Activated CD8-positive, alpha-beta memory T cell treated with anti-CD3 and anti-CD28 coated beads for 4 hours (primary cell): Measurements from ENCODE around the gene RFTN2.
"Not testable (repeated sequence)": the region's sequence is repeated elsewhere in the genome, so short reads cannot be mapped to it uniquely, and the experiment has no call there.

Experiments
- DNase-seq, 2 donors: peaks; one replicate each; pipeline ENCODE4 v3.0.0-alpha.2; 2020; ENCODE audit warnings: low read depth in 2 of 2

RFTN2 gene

GRCh38 chr2:197674591-197674990 is 796 bp downstream of the RFTN2 start:
- DNase-seq = no peak

DNA sequence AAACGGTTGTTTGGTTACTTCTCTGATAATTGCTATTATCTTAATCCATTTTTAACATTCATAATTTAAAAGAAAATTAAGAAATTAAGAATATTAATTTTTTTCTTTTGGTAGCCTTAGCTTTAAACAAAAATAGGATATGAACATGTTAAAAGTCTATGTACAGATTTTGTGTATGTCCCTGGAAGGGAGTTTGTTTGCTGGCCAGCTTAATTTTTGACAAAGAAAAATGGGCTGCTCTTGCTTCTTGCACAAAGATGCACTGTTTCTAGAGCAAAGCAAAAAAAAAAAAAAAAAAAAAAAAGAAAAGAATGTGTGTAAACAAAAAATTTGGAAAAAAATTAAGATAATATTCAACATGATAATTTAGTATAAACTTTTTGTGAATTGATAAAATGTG is 1.3 kb downstream of the RFTN2 start:
- no peak for DNase-seq

DNA sequence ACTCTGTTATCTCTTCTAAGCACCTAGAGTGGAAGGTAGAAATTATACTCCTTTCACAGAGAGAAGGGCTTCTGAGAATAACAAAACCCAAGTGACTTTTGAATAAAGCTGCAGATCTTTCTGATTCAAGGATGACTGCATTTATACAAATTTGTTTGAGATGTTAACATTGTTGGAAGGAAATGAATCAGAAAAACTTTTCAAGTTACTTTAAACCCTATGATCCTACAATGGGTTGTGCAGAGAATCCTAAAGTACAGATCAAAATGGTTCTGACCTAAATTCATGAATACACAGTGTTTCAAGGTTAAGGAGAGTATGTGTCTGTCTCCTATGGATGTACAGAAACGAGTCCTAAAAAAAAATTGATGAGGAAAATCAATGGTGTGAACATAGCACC is 1.8 kb downstream of the RFTN2 start:
- DNase-seq = no peak

DNA sequence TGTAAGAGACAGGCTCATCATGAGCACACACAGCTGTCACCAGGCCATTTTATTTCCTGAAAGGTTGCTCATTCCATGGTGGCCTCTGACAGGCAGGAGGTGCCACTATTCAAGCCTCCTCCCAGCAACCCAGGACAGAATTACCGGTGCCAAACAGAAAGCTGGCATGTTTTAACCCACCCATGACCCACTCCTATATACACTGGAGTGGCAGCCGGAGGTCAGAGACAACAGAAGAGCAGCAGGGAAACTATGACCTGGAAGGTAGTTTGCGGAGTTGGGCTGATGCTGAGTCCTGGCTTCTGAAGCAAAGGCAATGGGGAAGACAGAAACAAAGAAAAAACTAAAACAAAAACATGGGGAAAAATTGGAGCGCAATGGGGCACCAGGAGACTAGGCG is 2.3 kb downstream of the RFTN2 start:
- DNase-seq = no peak

DNA sequence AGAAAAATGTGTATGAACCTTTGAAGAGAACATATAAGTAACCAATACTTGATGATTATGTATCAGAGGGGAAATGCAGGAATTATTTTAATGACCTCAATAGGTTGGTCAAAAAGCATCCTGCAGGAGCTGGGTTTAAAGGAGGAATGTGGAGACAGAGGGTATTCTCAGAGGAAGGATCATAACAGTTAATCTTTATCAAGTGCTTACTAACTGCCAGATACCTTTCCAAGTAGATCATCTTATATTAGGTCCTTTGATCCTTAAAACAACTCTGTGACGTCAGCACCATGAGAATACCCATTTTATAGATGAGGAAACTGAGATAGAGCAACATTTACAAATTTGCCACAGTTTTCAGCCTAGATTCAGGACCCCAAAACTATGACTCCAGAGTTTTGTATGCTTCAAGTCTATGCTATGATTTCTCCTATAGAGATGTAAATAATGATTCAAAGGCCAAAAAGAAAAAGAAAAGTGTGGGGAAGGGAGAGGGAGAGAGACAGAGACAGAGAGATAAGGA is 3.0 kb downstream of the RFTN2 start:
- no peak for DNase-seq

GRCh38 chr2:197669077-197669476 is 6.3 kb downstream of the RFTN2 start:
- no peak for DNase-seq

DNA sequence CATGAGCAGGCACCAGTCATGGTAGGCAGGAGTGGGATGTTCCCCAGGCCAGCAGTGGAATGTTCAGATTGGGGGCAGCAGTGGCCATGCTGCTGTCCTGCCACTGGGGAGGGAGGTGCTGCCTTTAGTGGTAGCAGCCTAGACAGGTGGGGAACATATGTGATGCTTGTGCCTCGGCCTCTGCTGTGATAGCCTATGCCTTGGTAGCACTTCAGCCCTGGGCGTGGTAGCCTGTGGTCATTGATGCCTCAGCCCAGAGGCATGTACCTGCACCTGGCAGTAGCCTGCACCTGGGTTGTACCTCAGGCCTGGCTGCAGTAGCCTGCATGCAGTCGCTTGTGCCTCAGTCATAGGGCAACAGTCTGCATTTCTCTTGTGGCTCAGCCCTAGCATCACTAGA is 7.1 kb downstream of the RFTN2 start:
- no peak for DNase-seq

GRCh38 chr2:197666277-197666676 is 9.1 kb downstream of the RFTN2 start:
- DNase-seq = no peak

- DNase-seq = no peak
These were observed 13.8 kb downstream of the RFTN2 start for GRCh38 chr2:197661626-197662025.

- no peak for DNase-seq
These were observed 17.8 kb downstream of the RFTN2 start for GRCh38 chr2:197657562-197657961.

DNA sequence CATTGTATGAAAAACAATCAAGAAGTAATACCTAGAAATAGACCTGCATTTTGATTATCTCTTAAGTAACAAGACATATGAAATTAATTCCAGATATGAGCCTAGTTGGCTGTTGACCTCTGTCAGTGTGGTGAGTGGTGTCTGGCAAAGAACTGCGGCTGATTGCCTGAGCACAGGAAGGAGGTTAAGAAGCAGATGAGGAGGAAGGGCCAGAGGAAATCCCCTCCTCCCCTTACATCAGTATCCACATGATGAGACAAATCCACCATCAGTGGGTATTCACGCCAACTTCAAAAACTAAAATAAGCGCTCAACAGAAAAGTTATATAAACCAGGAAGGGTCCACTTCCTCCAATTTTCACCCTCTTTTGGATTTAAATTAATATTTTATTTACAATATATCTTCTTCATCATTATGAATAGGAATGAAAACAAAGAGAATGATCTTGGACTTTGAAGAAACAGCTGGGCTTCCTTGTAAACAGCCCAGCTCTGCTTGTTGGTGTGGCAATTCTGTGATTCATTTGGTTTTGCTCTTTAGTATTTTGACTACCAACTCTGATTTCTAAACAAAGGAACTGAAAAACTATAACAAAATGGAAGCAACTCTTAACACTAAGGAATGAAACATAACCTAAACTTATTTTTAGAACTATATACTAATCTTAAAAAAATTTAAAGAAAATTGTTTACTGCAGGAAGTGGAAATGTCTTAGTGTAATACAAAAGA is 27.3 kb downstream of the RFTN2 start:
- no peak for DNase-seq

- DNase-seq = no peak
These were observed 33.7 kb downstream of the RFTN2 start for GRCh38 chr2:197641666-197642065.

DNA sequence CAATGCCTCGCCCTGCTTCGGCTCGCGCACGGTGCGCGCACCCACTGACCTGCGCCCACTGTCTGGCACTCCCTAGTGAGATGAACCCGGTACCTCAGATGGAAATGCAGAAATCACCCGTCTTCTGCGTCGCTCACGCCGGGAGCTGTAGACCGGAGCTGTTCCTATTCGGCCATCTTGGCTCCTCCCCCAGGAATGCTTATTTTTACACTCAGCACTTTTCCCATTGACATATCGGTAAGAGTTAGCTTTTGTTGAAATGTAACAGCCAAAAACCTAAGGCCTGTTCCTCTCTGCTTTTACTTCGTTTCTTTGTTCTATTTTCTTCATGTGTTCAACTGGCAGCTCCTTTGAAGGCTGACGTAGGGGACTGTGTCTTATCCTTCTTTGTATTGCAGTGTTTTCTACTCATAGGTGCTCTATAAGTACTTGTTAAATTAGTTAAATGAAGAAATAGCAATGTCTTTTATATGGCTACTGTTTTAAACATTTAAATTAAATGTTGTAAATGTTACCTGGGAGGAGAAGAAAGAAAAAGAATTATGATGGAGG is 34.7 kb downstream of the RFTN2 start:
- not testable (repeated sequence) for DNase-seq

DNA sequence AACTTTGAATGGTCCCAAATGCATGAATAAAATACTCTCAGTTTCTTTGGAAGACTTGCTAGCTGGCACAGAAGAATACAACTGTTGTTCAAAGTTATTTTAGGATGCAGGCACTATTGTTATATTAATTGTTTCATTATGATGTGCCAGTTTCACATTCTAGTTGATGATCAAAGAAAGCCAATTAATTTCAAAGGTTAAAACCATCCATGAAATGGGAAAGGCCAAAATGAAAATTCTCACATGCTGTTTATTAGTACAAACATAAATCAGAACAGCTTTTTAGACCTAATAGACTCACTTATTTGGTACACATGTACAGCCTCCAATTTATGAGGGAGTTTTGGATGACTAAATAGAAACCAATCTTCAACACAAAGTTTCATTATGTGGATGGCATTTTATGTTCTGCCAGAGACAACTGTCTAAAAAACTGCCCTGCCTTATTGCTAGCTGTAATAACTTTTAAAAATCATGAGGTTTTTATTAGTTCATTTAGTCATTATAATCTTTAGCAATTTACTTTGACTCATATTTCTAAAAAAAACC is 42.2 kb downstream of the RFTN2 start:
- no peak for DNase-seq

DNA sequence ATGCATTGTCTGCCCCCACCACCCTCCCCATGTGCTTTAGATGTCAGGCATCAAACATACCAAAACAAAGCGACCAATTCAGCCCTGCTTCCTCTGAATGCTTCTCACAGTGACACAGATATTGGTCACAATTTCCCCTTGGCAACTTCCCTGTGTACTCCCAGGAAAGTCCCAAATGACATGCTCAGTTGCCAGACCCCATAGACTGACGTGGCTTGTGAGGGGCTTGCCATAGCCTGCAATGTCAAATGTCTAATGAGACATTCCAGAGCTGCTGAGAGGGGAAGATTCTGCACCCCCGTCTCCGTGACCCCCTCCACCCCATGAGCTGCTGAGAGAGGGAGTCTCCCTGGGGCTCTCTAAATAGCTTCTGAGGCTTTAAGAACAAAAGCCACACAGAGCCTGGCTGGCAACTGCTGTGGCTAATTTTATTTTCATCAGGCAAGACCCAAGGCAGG is 47.3 kb downstream of the RFTN2 start:
- DNase-seq = no peak

- no peak for DNase-seq
These were observed 48.3 kb downstream of the RFTN2 start for GRCh38 chr2:197626965-197627625.

DNA sequence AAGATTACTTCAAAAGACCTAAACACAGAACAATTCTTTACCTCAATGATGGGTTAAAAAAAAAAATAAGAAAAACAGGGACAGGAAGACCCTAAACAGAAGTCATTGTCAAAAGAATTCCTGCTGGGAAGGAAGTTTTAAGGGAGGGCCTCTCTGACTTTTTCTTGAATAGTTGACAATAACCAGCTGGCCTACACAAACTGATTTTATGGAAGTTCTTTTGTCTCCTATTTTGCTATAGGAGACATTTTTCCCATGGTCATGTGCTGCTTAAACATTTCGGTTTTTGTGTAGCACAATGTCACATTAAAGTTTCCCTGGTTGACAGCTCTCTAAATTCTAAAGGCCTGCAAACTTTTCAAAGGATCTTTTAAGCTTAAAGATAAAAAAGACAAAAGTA is 55.3 kb downstream of the RFTN2 start:
- DNase-seq = no peak

GRCh38 chr2:197615016-197615652 is 60.3 kb downstream of the RFTN2 start:
- DNase-seq = no peak

DNA sequence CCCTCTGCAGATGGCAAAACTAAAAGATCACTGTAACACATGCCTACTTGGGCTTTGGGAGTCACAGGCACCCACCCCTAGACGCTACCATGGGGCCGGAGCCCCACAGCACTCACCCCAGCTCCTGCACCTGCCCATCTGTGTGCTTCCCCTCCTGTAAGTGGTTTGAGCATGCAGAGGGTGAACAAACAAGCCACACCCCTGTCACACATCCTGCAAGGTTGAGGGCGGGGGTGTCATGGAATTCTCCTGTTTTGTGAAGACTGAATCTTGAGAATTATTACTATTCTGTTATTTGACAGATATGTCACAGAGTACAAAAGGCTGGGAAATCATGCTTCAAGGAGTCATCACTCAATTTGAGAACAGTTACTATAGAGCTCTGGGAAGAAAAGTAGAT is 60.9 kb downstream of the RFTN2 start:
- no peak for DNase-seq

DNA sequence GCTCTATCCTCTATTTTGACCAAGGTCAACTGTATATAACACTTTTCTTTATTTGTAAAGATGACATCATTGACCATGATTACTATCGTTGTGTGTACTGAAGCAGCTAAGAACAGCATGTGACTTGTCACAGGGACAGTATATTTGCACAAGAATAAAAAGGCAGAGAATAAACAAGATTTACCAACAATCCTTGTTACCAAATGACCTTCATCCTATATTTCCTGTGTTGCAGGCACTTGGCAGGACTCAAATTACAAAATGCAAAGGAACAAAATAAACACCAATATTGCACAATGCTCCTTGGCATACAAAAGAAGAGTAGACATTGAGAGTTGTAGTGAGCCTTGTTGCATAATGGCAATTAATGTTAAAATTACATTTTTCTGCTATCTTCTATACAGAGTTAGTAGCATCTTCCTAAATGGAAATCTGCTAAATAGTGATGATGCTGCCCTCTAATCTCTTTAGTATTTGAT is 61.8 kb downstream of the RFTN2 start:
- DNase-seq = no peak

DNA sequence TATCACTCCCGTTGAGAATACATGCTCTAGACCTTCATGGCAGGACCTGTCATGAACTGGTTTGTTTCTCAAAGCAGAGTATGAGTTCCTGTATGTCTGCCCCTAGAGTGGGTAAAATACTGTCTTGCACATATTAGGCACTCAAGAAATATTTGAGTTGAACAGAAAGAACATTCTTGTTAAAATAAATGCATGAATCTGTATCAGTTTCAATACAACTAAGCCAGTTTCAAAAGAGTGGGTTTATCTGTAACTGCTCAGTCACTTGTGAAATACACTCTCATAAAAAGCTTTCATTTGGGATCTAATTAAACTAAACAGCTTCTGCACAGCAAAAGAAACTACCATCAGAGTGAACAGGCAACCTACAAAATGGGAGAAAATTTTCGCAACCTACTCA is 69.2 kb downstream of the RFTN2 start:
- DNase-seq = no peak
